ENCODE data around the gene PCAT6. TPM values are rescaled to one million over a fixed set of nuclear protein-coding genes. Genes with fewer than 3 reads are reported as not detected.

The PCAT6 gene
- total RNA-seq, 2 donors from 2014 or later = 2.3 to 5.0 TPM

DNA sequence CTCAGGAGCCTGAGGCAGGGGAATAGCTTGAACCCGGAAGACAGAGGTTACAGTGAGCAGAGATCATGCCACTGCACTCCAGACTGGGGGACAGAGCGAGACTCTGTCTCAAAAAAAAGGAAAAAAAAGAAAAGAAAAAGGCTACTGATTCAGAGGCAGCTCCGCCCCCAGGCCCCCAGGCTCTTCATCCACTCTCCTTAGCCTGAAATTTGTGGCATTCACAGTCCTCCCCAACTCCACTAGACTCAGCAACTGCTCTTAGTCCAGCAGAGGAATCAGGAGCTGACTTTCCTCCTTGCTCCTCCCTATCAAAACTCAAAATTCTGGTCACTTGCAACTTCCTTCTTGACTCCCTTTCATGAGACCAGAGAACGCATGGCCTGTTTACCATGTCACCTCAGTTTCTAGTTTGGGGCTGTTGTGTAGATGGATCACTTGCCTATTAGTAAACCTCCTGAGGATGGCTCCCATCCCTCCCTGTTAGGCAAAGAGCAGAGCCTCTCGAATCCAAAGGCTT lies 27.1 kb downstream of the PCAT6 start:
- Histone ChIP-seq H3K4me3 (ENCODE audit: low read length) (no peak overlapping the region), H3K27me3 (ENCODE audit: control insufficient read depth, insufficient read depth, low read length, poor library complexity, severe bottlenecking) (peaks cover 21% of the 10 kb centered on the region), H3K27ac (ENCODE audit: low read depth, low read length) (no peak overlapping the region), H3K36me3 (ENCODE audit: control insufficient read depth, insufficient read depth, low read length) (no peaks in the 10 kb centered on the region), H3K9ac (ENCODE audit: extremely low read depth, low read length, poor library complexity, severe bottlenecking) (no peak overlapping the region), H3K9me3 (ENCODE audit: control insufficient read depth, low read length) (no peaks in the 10 kb centered on the region), H3K4me1 (ENCODE audit: control insufficient read depth, insufficient read depth, low read length) (peaks cover 4% of the 10 kb centered on the region)
- H3K4me3 Mint-ChIP-seq = no peak overlapping the region
- no peak for DNase-seq
- peaks cover 20% of the 10 kb centered on the region for H3K4me1 Mint-ChIP-seq
- H3K36me3 Mint-ChIP-seq (ENCODE audit: low read depth) = no peaks in the 10 kb centered on the region
- peaks cover 31% of the 10 kb centered on the region for H3K27me3 Mint-ChIP-seq (ENCODE audit: insufficient read depth)
- H3K9me3 Mint-ChIP-seq = no peaks in the 10 kb centered on the region
- H3K27ac Mint-ChIP-seq = no peak overlapping the region
- TF ChIP-seq, protein P1, sequence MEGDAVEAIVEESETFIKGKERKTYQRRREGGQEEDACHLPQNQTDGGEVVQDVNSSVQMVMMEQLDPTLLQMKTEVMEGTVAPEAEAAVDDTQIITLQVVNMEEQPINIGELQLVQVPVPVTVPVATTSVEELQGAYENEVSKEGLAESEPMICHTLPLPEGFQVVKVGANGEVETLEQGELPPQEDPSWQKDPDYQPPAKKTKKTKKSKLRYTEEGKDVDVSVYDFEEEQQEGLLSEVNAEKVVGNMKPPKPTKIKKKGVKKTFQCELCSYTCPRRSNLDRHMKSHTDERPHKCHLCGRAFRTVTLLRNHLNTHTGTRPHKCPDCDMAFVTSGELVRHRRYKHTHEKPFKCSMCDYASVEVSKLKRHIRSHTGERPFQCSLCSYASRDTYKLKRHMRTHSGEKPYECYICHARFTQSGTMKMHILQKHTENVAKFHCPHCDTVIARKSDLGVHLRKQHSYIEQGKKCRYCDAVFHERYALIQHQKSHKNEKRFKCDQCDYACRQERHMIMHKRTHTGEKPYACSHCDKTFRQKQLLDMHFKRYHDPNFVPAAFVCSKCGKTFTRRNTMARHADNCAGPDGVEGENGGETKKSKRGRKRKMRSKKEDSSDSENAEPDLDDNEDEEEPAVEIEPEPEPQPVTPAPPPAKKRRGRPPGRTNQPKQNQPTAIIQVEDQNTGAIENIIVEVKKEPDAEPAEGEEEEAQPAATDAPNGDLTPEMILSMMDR (conservative IDR thresholded peaks at IDR 0.05) = no peak
- 85 to 92% methylated on average over 3 to 5 of the region's 5 CpGs for WGBS, 2 experiments (ENCODE audit: insufficient coverage in 1 of 2, insufficient read length in 1 of 2)

DNA sequence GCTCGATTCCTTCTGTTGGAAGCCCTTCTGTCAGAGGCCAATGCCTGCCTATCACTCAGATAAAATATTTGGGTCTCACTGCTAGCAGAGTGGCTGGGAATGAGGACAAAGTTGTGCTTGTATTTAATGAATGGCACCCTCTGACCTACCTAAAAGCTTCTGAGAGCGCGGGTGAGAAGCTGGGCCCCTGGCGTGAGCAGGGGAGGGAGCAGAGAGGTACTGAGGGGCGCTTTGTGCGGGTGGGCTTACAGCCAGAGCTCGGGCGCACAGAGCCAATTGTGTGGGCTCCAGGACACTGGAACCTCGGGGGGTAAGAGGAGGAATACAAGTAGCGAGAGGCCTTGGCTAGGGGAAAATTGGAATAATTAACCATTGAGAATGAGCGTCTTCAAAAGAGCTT lies 32.3 kb downstream of the PCAT6 start:
- Mint-ChIP-seq H3K4me3 (no peak overlapping the region), H3K27ac (no peak overlapping the region), H3K9me3 (no peaks in the 10 kb centered on the region), H3K36me3 (ENCODE audit: low read depth) (no peaks in the 10 kb centered on the region), H3K27me3 (ENCODE audit: insufficient read depth) (peaks cover 17% of the 10 kb centered on the region), H3K4me1 (no peaks in the 10 kb centered on the region)
- Histone ChIP-seq H3K4me3 (ENCODE audit: low read length) (no peak overlapping the region), H3K4me1 (ENCODE audit: control insufficient read depth, insufficient read depth, low read length) (no peaks in the 10 kb centered on the region), H3K9me3 (ENCODE audit: control insufficient read depth, low read length) (no peaks in the 10 kb centered on the region), H3K9ac (ENCODE audit: extremely low read depth, low read length, poor library complexity, severe bottlenecking) (no peak overlapping the region), H3K36me3 (ENCODE audit: control insufficient read depth, insufficient read depth, low read length) (no peaks in the 10 kb centered on the region), H3K27ac (ENCODE audit: low read depth, low read length) (no peak overlapping the region), H3K27me3 (ENCODE audit: control insufficient read depth, insufficient read depth, low read length, poor library complexity, severe bottlenecking) (peaks cover under 1% of the 10 kb centered on the region)
- WGBS, 2 experiments (ENCODE audit: insufficient coverage in 1 of 2, insufficient read length in 1 of 2) = 83 to 90% methylated on average over 10 to 11 of the region's 11 CpGs
- TF ChIP-seq, protein P1 (conservative IDR thresholded peaks at IDR 0.05) = no peak
- no peak for DNase-seq

DNA sequence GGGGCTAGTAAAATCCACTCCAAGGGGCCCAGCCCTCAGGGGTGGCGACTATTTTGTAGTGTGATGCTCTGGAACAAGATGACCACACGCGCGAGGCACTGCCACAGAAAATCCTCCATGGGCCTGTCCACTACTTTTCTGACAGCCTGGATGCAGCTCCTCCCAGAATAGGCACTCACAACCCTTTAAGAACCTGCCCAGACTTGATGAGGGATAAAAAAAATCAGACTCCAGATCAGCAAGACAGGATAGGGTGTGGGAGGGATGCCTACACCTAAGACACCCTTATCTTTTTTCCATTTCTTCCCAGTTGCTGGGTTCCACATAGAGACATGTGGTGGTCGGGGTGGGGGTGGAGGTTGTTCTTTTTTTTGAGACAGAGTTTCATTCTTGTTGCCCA lies 33.5 kb downstream of the PCAT6 start:
- H3K9me3 Mint-ChIP-seq = no peaks in the 10 kb centered on the region
- no peak overlapping the region for H3K27ac Mint-ChIP-seq
- H3K4me3 Mint-ChIP-seq = no peak overlapping the region
- Histone ChIP-seq H3K4me1 (ENCODE audit: control insufficient read depth, insufficient read depth, low read length) (no peaks in the 10 kb centered on the region), H3K36me3 (ENCODE audit: control insufficient read depth, insufficient read depth, low read length) (no peaks in the 10 kb centered on the region), H3K27ac (ENCODE audit: low read depth, low read length) (no peak overlapping the region), H3K4me3 (ENCODE audit: low read length) (no peak overlapping the region), H3K27me3 (ENCODE audit: control insufficient read depth, insufficient read depth, low read length, poor library complexity, severe bottlenecking) (no peaks in the 10 kb centered on the region), H3K9ac (ENCODE audit: extremely low read depth, low read length, poor library complexity, severe bottlenecking) (no peak overlapping the region), H3K9me3 (ENCODE audit: control insufficient read depth, low read length) (no peaks in the 10 kb centered on the region)
- TF ChIP-seq, protein P1 (conservative IDR thresholded peaks at IDR 0.05) = no peak
- 92% methylated on average over 5 of the region's 5 CpGs; no CpG with 5 or more reads in 1 of the 2 experiments for WGBS, 2 experiments (ENCODE audit: insufficient coverage in 1 of 2, insufficient read length in 1 of 2)
- H3K4me1 Mint-ChIP-seq = no peaks in the 10 kb centered on the region
- peaks cover 16% of the 10 kb centered on the region for H3K27me3 Mint-ChIP-seq (ENCODE audit: insufficient read depth)
- H3K36me3 Mint-ChIP-seq (ENCODE audit: low read depth) = no peaks in the 10 kb centered on the region
- no peak for DNase-seq

Measured in endodermal cell (in vitro differentiated cells).